MM.1S (cell line): Measurements from ENCODE around the gene YAF2.

ENCODE experiments used
- CTCF ChIP-seq: fragments of 300-600 bp; sonication (generic); IDR thresholded peaks from 2 replicates; pipeline ENCODE4 v1.5.1; 2016; ENCODE audit warnings: antibody characterized with exemption, low read length, mixed read lengths
- EZH2 ChIP-seq: fragments of 300-600 bp; sonication (generic); optimal IDR thresholded peaks from 2 replicates; pipeline ENCODE3; 2017; ENCODE audit warnings: low read depth, mild to moderate bottlenecking, antibody characterized with exemption, low read length, mixed read lengths
- EZH2phosphoT487 ChIP-seq: fragments of 300-600 bp; sonication (generic); IDR thresholded peaks from 2 replicates; pipeline ENCODE4 v1.6.1; 2018; ENCODE audit warnings: antibody characterized with exemption, low read length

- TF ChIP-seq CTCF (no peak), EZH2 (no peak), EZH2phosphoT487 (no peak)
Measured at GRCh38 chr12:42135259-42135814, 102.7 kb downstream of the YAF2 start.
